Endothelial cell (in vitro differentiated cells): ENCODE measurements around the gene SLCO3A1. TPM values are rescaled to one million over a fixed set of nuclear protein-coding genes. Genes with fewer than 3 reads are reported as not detected.

Experiments used
- DNase-seq: peaks from one replicate; pipeline ENCODE4 v3.0.0; 2021; ENCODE audit warnings: low spot score
- H3K27ac Mint-ChIP-seq: one replicate; pipeline ENCODE4 v1.8.0; 2021; ENCODE audit warnings: mixed read lengths, inconsistent platforms; ENCODE audit not compliant: unreplicated experiment
- H3K27me3 Mint-ChIP-seq: one replicate; pipeline ENCODE4 v1.8.0; 2021; ENCODE audit warnings: mild to moderate bottlenecking, moderate library complexity, mixed read lengths, inconsistent platforms; ENCODE audit not compliant: unreplicated experiment
- H3K36me3 Mint-ChIP-seq: one replicate; pipeline ENCODE4 v1.8.0; 2021; ENCODE audit warnings: mild to moderate bottlenecking, low read depth, mixed read lengths, inconsistent platforms; ENCODE audit not compliant: unreplicated experiment
- H3K4me1 Mint-ChIP-seq: one replicate; pipeline ENCODE4 v1.8.0; 2021; ENCODE audit warnings: mild to moderate bottlenecking, mixed read lengths, inconsistent platforms; ENCODE audit not compliant: unreplicated experiment
- H3K4me3 Mint-ChIP-seq: one replicate; pipeline ENCODE4 v1.8.0; 2021; ENCODE audit warnings: mild to moderate bottlenecking, mixed read lengths, inconsistent platforms; ENCODE audit not compliant: unreplicated experiment
- H3K9me3 Mint-ChIP-seq: one replicate; pipeline ENCODE4 v1.8.0; 2021; ENCODE audit warnings: mixed read lengths, inconsistent platforms; ENCODE audit not compliant: unreplicated experiment
- CTCF ChIP-seq: fragments of 200-600 bp; sonication (generic); IDR thresholded peaks from one replicate; pipeline ENCODE4 v1.5.0; 2021; ENCODE audit warnings: antibody characterized with exemption; ENCODE audit not compliant: unreplicated experiment
- total RNA-seq: library from RNA; stranded (reverse); fragmentation: NEBNext Ultra II Directional; extraction: Animal tissue kit (Norgen Biotek cat#: 25700); gene quantifications from one replicate; pipeline ENCODE4 v1.2.1, GENCODE V29; 2021; ENCODE audit not compliant: unreplicated experiment

SLCO3A1 gene
- total RNA-seq, 1 donor from 2014 or later, result 30.9 TPM

- DNase-seq, result no peak
- peak; percentile 29 for TF ChIP-seq CTCF
- no peaks in the 10 kb centered on the region for H3K9me3 Mint-ChIP-seq
- no peak overlapping the region for H3K27ac Mint-ChIP-seq
- H3K27me3 Mint-ChIP-seq, result peaks cover 9% of the 10 kb centered on the region
- H3K4me3 Mint-ChIP-seq, result no peak overlapping the region
- peaks cover under 1% of the 10 kb centered on the region for H3K36me3 Mint-ChIP-seq
- H3K4me1 Mint-ChIP-seq, result peaks cover 42% of the 10 kb centered on the region
Observed at GRCh38 chr15:91968610-91969009, 115.1 kb downstream of the SLCO3A1 start.

GRCh38 chr15:91970142-91970541 is 116.6 kb downstream of the SLCO3A1 start:
- H3K36me3 Mint-ChIP-seq, result no peaks in the 10 kb centered on the region
- no peak overlapping the region for H3K4me3 Mint-ChIP-seq
- H3K27ac Mint-ChIP-seq, result no peak overlapping the region
- H3K9me3 Mint-ChIP-seq, result no peaks in the 10 kb centered on the region
- TF ChIP-seq CTCF, result no peak
- H3K4me1 Mint-ChIP-seq, result peaks cover 34% of the 10 kb centered on the region
- no peak for DNase-seq
- peaks cover 4% of the 10 kb centered on the region for H3K27me3 Mint-ChIP-seq

GRCh38 chr15:91973481-91973880 is 120.0 kb downstream of the SLCO3A1 start:
- H3K4me3 Mint-ChIP-seq, result no peak overlapping the region
- H3K27me3 Mint-ChIP-seq, result peaks cover 4% of the 10 kb centered on the region
- TF ChIP-seq CTCF, result no peak
- H3K27ac Mint-ChIP-seq, result no peak overlapping the region
- DNase-seq, result no peak
- H3K4me1 Mint-ChIP-seq, result peaks cover 10% of the 10 kb centered on the region
- H3K36me3 Mint-ChIP-seq, result no peaks in the 10 kb centered on the region
- no peaks in the 10 kb centered on the region for H3K9me3 Mint-ChIP-seq

GRCh38 chr15:91974321-91974720 is 120.8 kb downstream of the SLCO3A1 start:
- no peaks in the 10 kb centered on the region for H3K9me3 Mint-ChIP-seq
- no peaks in the 10 kb centered on the region for H3K36me3 Mint-ChIP-seq
- H3K27me3 Mint-ChIP-seq, result peaks cover 4% of the 10 kb centered on the region
- peaks cover 10% of the 10 kb centered on the region for H3K4me1 Mint-ChIP-seq
- no peak overlapping the region for H3K27ac Mint-ChIP-seq
- TF ChIP-seq CTCF, result no peak
- H3K4me3 Mint-ChIP-seq, result no peak overlapping the region
- no peak for DNase-seq

- Mint-ChIP-seq H3K4me1 (peaks cover 13% of the 10 kb centered on the region), H3K4me3 (no peak overlapping the region), H3K27ac (no peak overlapping the region), H3K27me3 (peaks cover 4% of the 10 kb centered on the region), H3K9me3 (no peaks in the 10 kb centered on the region), H3K36me3 (no peaks in the 10 kb centered on the region)
- TF ChIP-seq CTCF, result no peak
- DNase-seq, result no peak
Observed at GRCh38 chr15:91975241-91975978, 121.9 kb downstream of the SLCO3A1 start.
